Measurements from ENCODE around the gene MAP4K1.

- no peak for TF ChIP-seq CTCF (tag by site-specific recombination; IDR thresholded peaks at IDR 0.05)
- TF ChIP-seq ZNF274 (IDR thresholded peaks at IDR 0.05; ENCODE audit: low read length) = no peak
- TF ChIP-seq ZNF274 (tag by site-specific recombination; IDR thresholded peaks at IDR 0.05; ENCODE audit: borderline replicate concordance) = no peak
- TF ChIP-seq ZBTB44 (tag by site-specific recombination; IDR thresholded peaks at IDR 0.05) = no peak
- no peak for TF ChIP-seq ZNF777 (tag by site-specific recombination; IDR thresholded peaks at IDR 0.05; ENCODE audit: borderline replicate concordance)
- no peak for TF ChIP-seq ZBTB10 (tag by site-specific recombination; IDR thresholded peaks at IDR 0.05)
- TF ChIP-seq ZNF670 (tag by site-specific recombination; IDR thresholded peaks at IDR 0.05; ENCODE audit: low read depth) = no peak
Observed at GRCh38 chr19:38577826-38578225, 39.9 kb downstream of the MAP4K1 start.
